Heart right ventricle (tissue), 16 donors: Measurements from ENCODE around the gene DIRAS1. TPM values are rescaled to one million over a fixed set of nuclear protein-coding genes. Genes with fewer than 3 reads are reported as not detected.

Source experiments
- ATAC-seq, 8 donors: fragments of 200-7000 bp; cut with Tn5 transposase; one replicate each; pipeline ENCODE4 v1.9.1; 2020; ENCODE audit warnings: mild to moderate bottlenecking in 8 of 8, moderate library complexity in 8 of 8, moderate number of reproducible peaks in 1 of 8
- DNase-seq, 2 donors: peaks; one replicate each; pipeline ENCODE4 v3.0.0-alpha.2; 2020
- H3K27ac ChIP-seq, 10 donors: fragments of 200-600 bp; sonication (generic) in 2 of 10; one replicate each; pipeline versions ENCODE4 v1.5.0 to v1.8.0; 2020 to 2022; ENCODE audit warnings: mild to moderate bottlenecking in 3 of 10
- H3K27me3 ChIP-seq, 7 donors: fragments of 200-600 bp; one replicate each; pipeline ENCODE4 v1.8.0; 2021 to 2022; ENCODE audit warnings: mild to moderate bottlenecking in 2 of 7
- H3K36me3 ChIP-seq, 9 donors: fragments of 200-600 bp; sonication (generic) in 1 of 9; one replicate each; pipeline versions ENCODE4 v1.5.0 to v1.8.0; 2020 to 2022; ENCODE audit warnings: mild to moderate bottlenecking in 2 of 9
- H3K4me1 ChIP-seq, 9 donors: fragments of 200-600 bp; sonication (generic) in 1 of 9; one replicate each; pipeline versions ENCODE4 v1.5.0 to v1.8.0; 2020 to 2022; ENCODE audit warnings: mild to moderate bottlenecking in 4 of 9
- H3K4me3 ChIP-seq, 10 donors: fragments of 200-600 bp; sonication (generic) in 2 of 10; one replicate each; pipeline versions ENCODE4 v1.5.0 to v1.8.0; 2020 to 2022; ENCODE audit warnings: mild to moderate bottlenecking in 7 of 10, moderate library complexity in 2 of 10
- H3K9me3 ChIP-seq, 11 donors: fragments of 200-600 bp in 10 of 11; sonication (generic) in 2 of 11; one replicate each; pipeline versions ENCODE4 v1.5.0 to v1.8.0; 2013 to 2022; ENCODE audit warnings: mild to moderate bottlenecking in 2 of 11, control low read depth in 1 of 11, moderate library complexity in 1 of 11
- CTCF ChIP-seq, 9 donors: fragments of 200-600 bp; sonication (generic) in 2 of 9; IDR thresholded peaks; one replicate each; pipeline versions ENCODE4 v1.5.0 to v1.8.0; 2021 to 2022; ENCODE audit warnings: antibody characterized with exemption in 9 of 9, mild to moderate bottlenecking in 5 of 9, moderate library complexity in 1 of 9
- WGBS, 2 donors: extraction: QIAGEN DNeasy Blood & Tissue Kit; methylation state at CpG; one replicate each; pipeline ENCODE4 v1.1.7; 2013; ENCODE audit warnings: inconsistent platforms in 1 of 2; 5-methylcytosine and 5-hydroxymethylcytosine counted together
- intact Hi-C, 10 donors: fragments of 100-400 bp; cut with DNase I; formaldehyde crosslinking; loops; one replicate each; pipeline versions ENCODE4 v1.11.1 to v1.14.2; 2022
- polyA plus RNA-seq, 2 donors: library from polyadenylated mRNA; stranded (reverse); fragments of 200-250 nt; gene quantifications; one replicate each; pipeline ENCODE4 v1.2.3, GENCODE V29; 2013
- total RNA-seq, 10 donors: library from RNA; stranded (reverse); fragmentation: NEBNext Ultra II Directional in 3 of 10; extraction: Animal tissue kit (Norgen Biotek cat#: 25700) in 3 of 10; gene quantifications; one replicate each; pipeline versions ENCODE4 v1.2.1 to v1.2.4, GENCODE V29; 2021 to 2023
- donor health status: Arrhythmogenic right ventricular cardiomyopathy.
- donor health status: ischemic (EF 13 %, LVEDD 7.1; RV severe dilation, severe dysfunction).
- donor health status: healthy with polysubstance abuse.
- donor health status: DM: no; HTN: yes; CAD: no.
- donor health status: DM: no; HTN: no; CAD: no.
- donor health status: ischemic (EF 25% LVEDD 6.9; RV normal size, moderate dysfunction).
- donor health status: ischemic (EF 25% LVEDD 5.7; RV mildly dilated, moderate dysfunction).
- donor health status: healthy.
- donor health status: DM: yes; HTN: yes; CAD: no.
- donor health status: Ischemic cardiomyopathy.
- donor health status: ischemic (EF 35%, LVEDD 5.7; RV mildly dilated, moderate dysfunction).
- donor health status: nonischemic (EF 11% LVEDD 7.7; RV severe dilation, severe dysfunction).
- donor health status: DM: yes; HTN: yes; CAD: no.
- donor health status: PGD.
- donor health status: ischemic (EF 29% LVEDD 5.4; RV normal size, mild dysfunction).
- donor health status: nonischemic (EF 23%, LVEDD 6.1; RV moderate dilation, normal function).

Gene DIRAS1
- total and polyA plus RNA-seq, 12 donors: 63.7 to 381 (median 157) TPM

GRCh38 chr19:2761309-2761677 lies 40.1 kb upstream of the DIRAS1 start:
- no peak overlapping the region for H3K4me3 ChIP-seq
- 92% methylated on average over 16 of the region's 16 CpGs for WGBS, 2 donors
- no peaks in the 10 kb centered on the region for H3K9me3 ChIP-seq
- H3K27ac ChIP-seq: no peak overlapping the region
- no peaks in the 10 kb centered on the region for H3K27me3 ChIP-seq
- TF ChIP-seq CTCF (IDR thresholded peaks at IDR 0.05): no peak
- intact Hi-C loops: no loop called here
- no peak for DNase-seq
- no peaks in the 10 kb centered on the region for H3K4me1 ChIP-seq
- H3K36me3 ChIP-seq: peaks cover 0 to 100% (median 83%) of the 10 kb centered on the region in 9 donors
- ATAC-seq: no peak

- H3K9me3 ChIP-seq: no peaks in the 10 kb centered on the region
- no peak overlapping the region for H3K27ac ChIP-seq
- H3K4me1 ChIP-seq: no peaks in the 10 kb centered on the region
- no peaks in the 10 kb centered on the region for H3K27me3 ChIP-seq
- WGBS, 2 donors: 96 to 97% methylated on average over 7 of the region's 7 CpGs
- no peak for TF ChIP-seq CTCF (IDR thresholded peaks at IDR 0.05)
- H3K4me3 ChIP-seq: no peak overlapping the region
- intact Hi-C loops: loop anchor here in 1 of 10 donors (10.0 kb wide), 1 partner anchor 295 kb away; no protein-coding TSS in a partner anchor
- DNase-seq: no peak
- ATAC-seq: no peak
- peaks cover 0 to 100% (median 84%) of the 10 kb centered on the region in 9 donors for H3K36me3 ChIP-seq
These were observed 38.8 kb upstream of the DIRAS1 start for GRCh38 chr19:2759965-2760364.

GRCh38 chr19:2759362-2759761 lies 38.2 kb upstream of the DIRAS1 start:
- peaks cover 0 to 100% (median 83%) of the 10 kb centered on the region in 9 donors for H3K36me3 ChIP-seq
- H3K27me3 ChIP-seq: no peaks in the 10 kb centered on the region
- no peaks in the 10 kb centered on the region for H3K9me3 ChIP-seq
- intact Hi-C loops: loop anchor here in 1 of 10 donors (10.0 kb wide), 1 partner anchor 295 kb away; no protein-coding TSS in a partner anchor
- TF ChIP-seq CTCF (IDR thresholded peaks at IDR 0.05): no peak
- WGBS, 2 donors: 95 to 97% methylated on average over 17 of the region's 17 CpGs
- ATAC-seq: no peak
- no peak overlapping the region for H3K4me3 ChIP-seq
- H3K27ac ChIP-seq: no peak overlapping the region
- no peak for DNase-seq
- H3K4me1 ChIP-seq: no peaks in the 10 kb centered on the region

GRCh38 chr19:2758601-2759313 lies 37.6 kb upstream of the DIRAS1 start:
- Histone ChIP-seq H3K4me3 (no peak overlapping the region), H3K36me3 (peaks cover 0 to 100% (median 84%) of the 10 kb centered on the region in 9 donors), H3K27me3 (no peaks in the 10 kb centered on the region), H3K9me3 (no peaks in the 10 kb centered on the region), H3K27ac (no peak overlapping the region), H3K4me1 (no peaks in the 10 kb centered on the region)
- no peak for TF ChIP-seq CTCF (IDR thresholded peaks at IDR 0.05)
- no peak for ATAC-seq
- no peak for DNase-seq
- 95 to 96% methylated on average over 17 of the region's 17 CpGs for WGBS, 2 donors
- intact Hi-C loops: loop anchor here in 1 of 10 donors (10.0 kb wide), 1 partner anchor 294 kb away; no protein-coding TSS in a partner anchor
